Stimulated activated CD4-positive, alpha-beta T cell treated with anti-CD3 and anti-CD28 coated beads, TNF-alpha, amount 100 ng/mL, for 24 hours (primary cell): ENCODE data around the gene TMCC3.
A peak's percentile ranks its signal among the peaks of the same experiment; 100 is the strongest.
"Not testable (repeated sequence)": the region's sequence is repeated elsewhere in the genome, so short reads cannot be mapped to it uniquely, and the experiment has no call there.

Experiments used
- DNase-seq, 3 experiments: peaks; one replicate each; pipeline ENCODE4 v3.0.0-alpha.2; 2020; ENCODE audit warnings: low read depth in 3 of 3

The TMCC3 gene

DNA sequence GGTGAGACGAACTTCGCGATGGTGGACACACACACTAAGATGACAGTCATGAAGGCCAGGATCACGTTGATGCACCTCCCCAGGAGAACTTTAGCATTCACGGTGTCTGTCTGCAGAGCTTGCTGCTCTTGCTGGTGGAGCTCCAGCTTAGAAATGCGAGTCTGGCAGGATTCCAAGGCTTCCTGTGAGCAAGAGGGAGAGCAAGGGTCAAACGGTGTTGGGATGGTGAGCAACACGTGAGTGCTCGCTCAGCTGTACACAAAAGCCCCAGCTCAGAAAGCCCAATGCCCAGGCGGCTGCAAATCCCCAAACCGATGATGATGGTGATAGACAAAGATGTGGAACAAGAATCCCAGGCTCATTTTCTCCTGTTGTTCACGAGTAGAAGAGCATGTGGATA is 78.8 kb downstream of the TMCC3 start:
- DNase-seq = no peak

- DNase-seq = no peak
Measured at GRCh38 chr12:94570161-94570560, 80.2 kb downstream of the TMCC3 start.

DNA sequence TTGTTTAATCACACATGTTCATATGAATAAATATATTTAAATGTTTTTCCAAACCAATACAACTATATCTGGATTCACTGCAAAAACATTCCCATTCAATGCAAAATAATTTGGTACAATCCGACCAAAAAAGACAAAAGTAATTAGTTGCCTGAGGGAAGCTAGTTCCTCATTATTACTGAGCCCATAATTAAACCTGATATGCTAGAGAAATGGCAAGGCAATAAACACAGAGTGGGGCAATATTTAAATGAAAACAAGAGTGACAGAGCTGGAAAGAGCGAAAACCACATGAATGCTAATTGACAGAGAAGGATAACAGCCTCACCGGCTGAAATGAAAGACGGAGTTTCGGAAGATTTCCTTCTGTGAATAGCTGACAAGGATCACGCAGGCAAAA is 82.6 kb downstream of the TMCC3 start:
- DNase-seq = no peak

DNA sequence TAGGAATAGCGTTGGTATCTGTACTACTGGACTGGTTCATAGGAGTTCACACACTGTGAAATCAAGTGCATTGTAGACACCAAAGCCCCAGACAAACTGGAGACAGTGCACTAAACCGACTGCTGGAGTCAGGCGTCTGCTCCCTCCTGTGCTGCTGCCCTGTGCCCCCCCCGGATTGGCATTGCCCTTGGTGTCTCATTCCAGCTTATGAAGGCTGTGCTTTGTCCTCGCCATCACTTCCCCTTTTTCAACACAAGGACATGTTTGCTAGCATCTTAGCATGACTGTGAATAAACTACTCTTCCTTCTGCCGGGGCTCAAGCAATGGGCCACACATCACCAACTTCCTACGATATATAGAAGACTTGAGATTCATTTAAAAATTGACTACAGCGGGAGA is 84.0 kb downstream of the TMCC3 start:
- no peak for DNase-seq

DNA sequence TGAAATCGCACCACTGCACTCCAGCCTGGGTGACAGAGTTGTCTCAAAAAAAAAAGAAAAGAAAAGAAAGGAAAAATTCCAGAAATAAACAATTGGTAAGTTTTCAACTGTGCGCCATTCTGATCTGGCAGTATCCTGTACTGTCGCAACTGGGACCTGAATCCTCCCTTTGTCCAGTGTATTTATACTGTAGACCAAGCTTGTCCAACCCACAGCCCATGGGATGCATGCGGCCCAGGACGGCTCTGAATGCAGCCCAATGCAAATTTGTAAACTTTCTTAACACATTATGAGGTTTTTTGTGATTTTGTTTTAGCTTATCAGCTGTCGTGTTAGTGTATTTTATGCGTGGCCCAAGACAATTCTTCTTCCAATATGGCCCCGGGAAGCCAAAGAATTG is 84.7 kb downstream of the TMCC3 start:
- DNase-seq = no peak

DNA sequence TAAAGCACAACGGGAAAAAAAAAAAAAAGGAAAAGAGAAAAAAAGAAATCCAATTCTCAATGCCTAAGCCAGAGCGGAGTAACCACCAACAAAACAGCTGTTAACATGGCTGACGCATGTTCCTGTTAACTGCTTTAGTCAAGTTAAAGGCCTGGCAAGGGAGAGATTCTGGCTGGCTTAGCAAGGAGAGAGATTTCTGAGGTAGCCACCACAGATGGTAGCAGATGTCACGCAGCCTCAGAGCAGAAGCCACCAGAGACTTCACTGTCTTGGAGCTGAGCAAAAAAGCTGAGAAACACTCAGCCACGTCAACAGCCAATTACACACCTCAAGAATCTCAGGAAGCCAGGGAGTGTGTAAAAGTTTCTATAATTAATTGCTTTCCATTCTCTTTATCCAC is 87.1 kb downstream of the TMCC3 start:
- no peak for DNase-seq

DNA sequence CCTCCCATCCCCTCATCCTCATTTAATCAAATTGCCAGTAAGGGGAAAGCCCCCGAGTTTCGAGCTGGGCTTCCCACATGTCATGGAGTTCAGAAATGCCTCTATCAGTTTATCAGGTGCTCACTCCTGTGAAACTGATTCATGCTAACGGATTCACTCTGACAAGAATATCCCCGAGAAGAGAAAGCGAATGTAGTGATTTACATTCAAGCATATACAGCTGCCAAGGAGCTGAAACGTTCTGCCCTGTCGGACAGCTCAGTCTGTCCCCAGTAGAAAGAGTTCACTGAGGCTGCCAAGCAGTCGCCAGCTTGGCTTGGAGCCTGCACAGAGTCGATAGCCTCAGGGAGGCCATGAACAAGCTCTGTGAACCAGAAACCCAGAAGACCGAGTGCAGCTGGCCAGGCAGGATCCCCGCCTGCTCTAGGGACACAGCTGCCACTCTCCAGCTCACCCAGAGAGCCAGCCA is 88.4 kb downstream of the TMCC3 start:
- no peak for DNase-seq

GRCh38 chr12:94560431-94561221 is 89.7 kb downstream of the TMCC3 start:
- DNase-seq = peak in 2 of 3 experiments; percentile 4 to 19

DNA sequence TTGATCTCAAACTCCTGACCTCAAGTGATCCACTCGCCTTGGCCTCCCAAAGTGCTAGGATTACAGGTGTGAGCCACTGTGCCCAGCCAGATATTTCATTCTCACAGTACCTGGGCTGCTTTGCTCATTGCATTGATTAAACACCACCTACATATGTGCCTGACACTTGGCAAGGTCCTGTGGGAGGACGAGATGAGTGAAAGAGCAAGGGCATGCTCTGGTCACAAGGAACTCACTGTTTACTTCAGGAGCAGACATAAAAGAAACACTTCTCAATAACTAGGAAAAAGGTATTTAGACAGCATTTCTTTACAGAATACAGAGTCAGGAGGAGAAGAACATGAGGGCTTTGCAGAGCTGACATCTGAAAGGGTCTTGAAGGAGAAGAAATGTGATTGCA is 91.7 kb downstream of the TMCC3 start:
- no peak for DNase-seq

GRCh38 chr12:94557746-94558295 is 92.5 kb downstream of the TMCC3 start:
- no peak for DNase-seq

DNA sequence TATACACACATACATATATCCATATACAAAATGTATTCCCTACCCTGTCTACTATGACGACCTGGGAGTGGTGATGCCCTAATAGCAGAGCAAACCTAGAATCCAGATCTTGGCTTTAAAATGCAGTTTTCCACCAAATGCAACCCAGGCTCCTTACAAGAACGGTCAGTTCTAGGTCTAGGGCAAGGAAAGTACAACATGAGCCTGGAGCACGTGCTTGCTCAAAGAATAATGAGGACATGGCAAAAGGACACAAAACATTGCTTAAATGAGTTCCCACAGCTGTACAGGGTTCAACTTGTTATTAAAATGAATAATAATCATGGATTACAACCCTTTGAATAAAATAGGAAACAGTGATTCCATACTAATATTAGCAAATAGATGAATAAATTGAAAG is 94.7 kb downstream of the TMCC3 start:
- no peak for DNase-seq

DNA sequence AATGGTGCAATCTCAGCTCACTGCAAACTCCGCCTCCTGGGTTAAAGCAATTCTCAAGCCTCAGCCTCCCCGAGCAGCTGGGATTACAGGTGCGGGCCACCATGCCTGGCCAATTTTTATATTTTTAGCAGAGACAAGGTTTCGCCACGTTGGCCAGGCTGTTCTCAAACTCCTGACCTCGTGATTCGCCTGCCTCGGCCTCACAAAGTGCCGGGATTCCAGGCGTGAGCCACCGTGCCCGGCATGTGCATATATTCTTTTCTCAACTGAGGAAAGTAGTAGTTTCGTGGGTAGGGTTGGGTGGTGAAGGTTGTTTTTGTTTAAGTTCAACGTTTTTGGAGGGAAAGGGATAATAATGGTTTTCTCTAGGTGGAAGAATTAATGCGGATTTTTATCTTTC is 96.5 kb downstream of the TMCC3 start:
- no peak for DNase-seq

DNA sequence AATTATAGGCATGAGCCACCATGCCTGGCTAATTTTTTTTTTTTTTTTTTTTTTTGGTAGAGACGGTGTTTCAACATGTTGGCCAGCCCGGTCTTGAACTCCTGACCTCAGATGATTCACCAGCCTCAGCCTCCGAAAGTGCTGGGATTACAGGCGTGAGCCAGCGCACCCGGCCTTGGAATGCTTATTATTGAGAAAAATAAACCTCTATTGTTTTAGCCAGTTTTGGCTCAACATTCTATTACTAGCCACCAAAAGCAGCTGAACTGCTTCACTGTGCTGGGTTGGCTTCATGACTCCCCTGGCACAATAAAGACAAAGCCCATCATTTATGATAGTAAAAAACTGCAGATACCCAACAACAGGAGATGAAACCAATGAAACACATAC is 97.2 kb downstream of the TMCC3 start:
- DNase-seq = no peak

- DNase-seq = no peak
Measured at GRCh38 chr12:94551810-94552209, 98.5 kb downstream of the TMCC3 start.

- no peak for DNase-seq
Measured at GRCh38 chr12:94550964-94551363, 99.4 kb downstream of the TMCC3 start.

- not testable (repeated sequence) for DNase-seq
Measured at GRCh38 chr12:94548833-94549232, 101.5 kb downstream of the TMCC3 start.

DNA sequence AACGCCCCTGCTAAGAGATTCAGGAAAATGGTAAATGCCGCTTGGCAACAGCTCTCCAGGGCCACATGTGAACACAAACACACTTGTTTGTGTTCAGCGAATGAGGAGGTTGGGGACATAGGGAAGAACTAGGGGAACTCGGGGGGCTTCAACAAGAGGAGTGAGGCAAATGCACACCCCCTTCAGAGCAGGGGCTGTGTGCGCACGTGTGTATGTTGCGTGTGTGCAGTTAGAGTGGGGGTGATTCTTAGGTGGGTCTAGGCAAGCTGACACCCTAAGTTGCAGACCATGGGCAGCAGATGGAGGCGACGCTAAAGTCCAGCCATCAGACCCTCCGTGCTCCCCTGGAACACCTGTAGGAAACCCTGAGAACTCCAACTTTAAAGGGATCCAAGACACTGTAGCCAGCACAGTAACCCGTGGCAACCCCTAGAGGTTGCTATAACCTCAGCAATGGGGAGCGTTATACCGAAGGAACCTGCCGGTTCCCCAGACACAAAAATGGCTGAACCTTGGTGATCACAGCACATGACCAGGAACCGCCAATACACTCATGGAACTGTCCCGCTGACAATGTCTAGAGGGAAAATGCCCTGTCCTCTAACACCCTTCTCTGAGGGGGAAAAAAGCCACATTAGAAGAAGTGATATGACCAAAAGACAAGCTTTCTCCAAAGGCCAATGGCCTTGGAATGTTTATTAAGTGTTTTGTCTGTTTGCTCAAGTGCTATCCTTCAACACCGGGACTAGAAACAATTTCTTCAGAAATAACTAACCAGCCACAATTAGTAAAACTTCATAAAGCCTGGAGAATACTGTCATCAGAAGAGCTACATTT is 104.2 kb downstream of the TMCC3 start:
- no peak for DNase-seq

DNA sequence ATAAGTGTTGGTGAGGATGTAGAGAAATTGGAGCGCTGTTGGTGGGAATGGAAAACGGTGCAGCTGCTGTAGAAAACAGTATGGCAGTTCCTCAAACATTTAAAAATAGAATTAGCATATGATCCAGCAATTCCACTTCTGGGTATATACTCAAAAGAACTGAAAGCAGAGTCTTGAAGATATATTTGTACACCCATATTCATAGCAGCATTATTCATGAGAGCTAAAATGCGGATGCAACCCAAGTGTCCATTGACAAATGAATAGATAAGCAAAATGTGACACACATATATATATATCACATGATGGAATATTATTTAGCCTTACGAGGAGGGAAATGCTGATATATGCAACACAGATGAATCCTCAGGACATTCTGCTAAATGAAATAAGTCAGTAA is 106.0 kb downstream of the TMCC3 start:
- no peak for DNase-seq

DNA sequence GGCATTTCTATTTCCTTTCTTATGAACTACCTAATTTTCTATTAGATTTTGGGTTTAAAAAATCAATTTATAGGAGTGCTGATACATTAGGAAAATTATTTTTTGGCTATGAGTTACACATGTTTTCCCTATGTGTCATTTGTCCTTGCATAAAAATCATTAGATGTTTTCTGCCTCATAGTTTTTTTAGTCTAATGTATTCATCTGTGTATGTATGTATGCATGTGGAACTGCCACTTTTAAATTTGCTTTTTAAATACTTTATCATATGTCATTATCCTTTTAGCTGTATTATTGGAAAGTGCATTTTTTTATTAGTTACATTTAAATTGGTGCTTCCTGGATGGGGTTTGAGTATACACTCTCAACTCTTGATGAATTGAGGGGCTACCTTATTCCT is 112.0 kb downstream of the TMCC3 start:
- no peak for DNase-seq

DNA sequence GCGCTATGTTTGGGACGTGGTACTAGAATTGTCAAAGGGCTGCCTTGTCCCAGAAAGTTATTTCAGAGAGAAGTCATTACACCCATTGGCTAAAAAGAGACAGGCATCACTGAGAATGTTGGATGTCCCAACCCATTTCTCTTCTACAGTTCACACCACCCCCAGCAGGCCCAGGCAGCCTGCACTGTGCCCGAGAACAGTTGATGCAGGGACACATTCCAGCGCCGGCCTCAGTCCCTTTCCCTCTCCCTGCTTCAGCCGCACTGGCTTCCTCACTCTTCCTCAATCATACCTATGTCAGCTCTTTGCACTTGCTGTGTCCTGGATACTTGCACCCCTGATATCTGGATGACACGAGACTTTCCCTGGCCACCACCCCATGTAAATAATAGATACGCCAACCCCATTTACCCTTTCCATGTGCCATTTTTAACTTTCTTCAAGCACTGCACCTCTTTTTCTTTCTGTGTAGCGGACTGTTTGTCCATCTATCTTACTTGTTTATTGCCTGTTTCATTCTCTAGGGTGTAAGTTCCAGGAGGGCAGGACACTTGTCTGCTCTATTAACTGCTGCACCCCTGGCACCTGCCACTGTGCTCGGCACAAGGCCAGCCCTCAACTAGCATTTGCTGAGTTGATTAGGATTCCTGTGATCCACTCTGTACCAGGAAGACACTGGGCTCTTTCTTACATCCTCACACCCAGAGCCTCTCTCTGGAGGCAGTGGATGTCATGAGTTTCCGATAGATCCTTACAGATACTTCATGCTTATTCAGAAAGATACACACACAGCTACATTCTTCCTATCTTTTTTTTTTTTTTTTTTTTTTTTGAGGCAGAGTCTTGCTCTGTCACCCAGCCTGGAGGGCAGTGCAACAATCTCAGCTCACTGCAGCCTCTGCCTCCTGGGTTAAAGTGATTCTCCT is 114.1 kb downstream of the TMCC3 start:
- no peak for DNase-seq

GRCh38 chr12:94535510-94535921 is 114.8 kb downstream of the TMCC3 start:
- no peak for DNase-seq
